ENCODE data around the gene C22orf23. TPM values are rescaled to one million over a fixed set of nuclear protein-coding genes. Genes with fewer than 3 reads are reported as not detected.

The C22orf23 gene
- total and polyA plus RNA-seq, 12 donors: 0.33 to 1.2 (median 0.63) TPM; not detected in 2

GRCh38 chr22:37985751-37986281 lies 32.4 kb upstream of the C22orf23 start:
- no peaks in the 10 kb centered on the region for H3K27me3 ChIP-seq
- no peaks in the 10 kb centered on the region for H3K9me3 ChIP-seq (replicated peaks in 1 of 3)
- H3K27ac ChIP-seq: no peak overlapping the region
- H3K36me3 ChIP-seq (replicated peaks in 1 of 2): no peaks in the 10 kb centered on the region
- no peaks in the 10 kb centered on the region for H3K4me1 ChIP-seq (replicated peaks in 1 of 2)
- DNase-seq: peak in 3 of 7 donors; percentile 36 to 58 (median 39)
- no peak overlapping the region for H3K4me3 ChIP-seq
- intact Hi-C loops (cut with DNase I): no loop called here
- 59 to 68% (median 63%) methylated on average over 24 to 27 of the region's 27 CpGs for WGBS, 4 donors
- TF ChIP-seq CTCF (IDR thresholded peaks at IDR 0.05) (no peak), POLR2A (IDR thresholded peaks at IDR 0.05) (no peak)

GRCh38 chr22:37985050-37985585 lies 31.7 kb upstream of the C22orf23 start:
- Histone ChIP-seq H3K4me3 (no peak overlapping the region), H3K27me3 (no peaks in the 10 kb centered on the region), H3K9me3 (replicated peaks in 1 of 3) (no peaks in the 10 kb centered on the region), H3K4me1 (replicated peaks in 1 of 2) (no peaks in the 10 kb centered on the region), H3K27ac (no peak overlapping the region), H3K36me3 (replicated peaks in 1 of 2) (no peaks in the 10 kb centered on the region)
- TF ChIP-seq CTCF (IDR thresholded peaks at IDR 0.05) (no peak), POLR2A (IDR thresholded peaks at IDR 0.05) (no peak)
- no peak for DNase-seq
- WGBS, 4 donors: 85 to 89% (median 87%) methylated on average over 9 of the region's 9 CpGs
- intact Hi-C loops (cut with DNase I): no loop called here

GRCh38 chr22:37983860-37984791 lies 30.7 kb upstream of the C22orf23 start, which contains the start of gene SOX10:
SOX10 (minus strand) TSS chr22:37984555; CDS start chr22:37983784, 771 bp downstream.
- intact Hi-C loops (cut with DNase I): no loop called here
- Histone ChIP-seq H3K9me3 (replicated peaks in 1 of 3) (no peaks in the 10 kb centered on the region), H3K27ac (no peak within 1 kb of the TSS), H3K36me3 (replicated peaks in 1 of 2) (no peaks in the 10 kb centered on the region), H3K4me3 (no peak within 1 kb of the TSS), H3K27me3 (no peaks in the 10 kb centered on the region), H3K4me1 (replicated peaks in 1 of 2) (no peaks in the 10 kb centered on the region)
- 82 to 86% (median 84%) methylated on average over 10 to 42 of the region's 42 CpGs for WGBS, 4 donors
- no peak for TF ChIP-seq CTCF (IDR thresholded peaks at IDR 0.05)
- TF ChIP-seq POLR2A (IDR thresholded peaks at IDR 0.05): no peak
- no peak for DNase-seq
